Measurements from ENCODE around the gene PARPBP.
"Not testable (repeated sequence)": the region's sequence is repeated elsewhere in the genome, so short reads cannot be mapped to it uniquely, and the experiment has no call there.

The PARPBP gene, protein sequence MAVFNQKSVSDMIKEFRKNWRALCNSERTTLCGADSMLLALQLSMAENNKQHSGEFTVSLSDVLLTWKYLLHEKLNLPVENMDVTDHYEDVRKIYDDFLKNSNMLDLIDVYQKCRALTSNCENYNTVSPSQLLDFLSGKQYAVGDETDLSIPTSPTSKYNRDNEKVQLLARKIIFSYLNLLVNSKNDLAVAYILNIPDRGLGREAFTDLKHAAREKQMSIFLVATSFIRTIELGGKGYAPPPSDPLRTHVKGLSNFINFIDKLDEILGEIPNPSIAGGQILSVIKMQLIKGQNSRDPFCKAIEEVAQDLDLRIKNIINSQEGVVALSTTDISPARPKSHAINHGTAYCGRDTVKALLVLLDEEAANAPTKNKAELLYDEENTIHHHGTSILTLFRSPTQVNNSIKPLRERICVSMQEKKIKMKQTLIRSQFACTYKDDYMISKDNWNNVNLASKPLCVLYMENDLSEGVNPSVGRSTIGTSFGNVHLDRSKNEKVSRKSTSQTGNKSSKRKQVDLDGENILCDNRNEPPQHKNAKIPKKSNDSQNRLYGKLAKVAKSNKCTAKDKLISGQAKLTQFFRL

DNA sequence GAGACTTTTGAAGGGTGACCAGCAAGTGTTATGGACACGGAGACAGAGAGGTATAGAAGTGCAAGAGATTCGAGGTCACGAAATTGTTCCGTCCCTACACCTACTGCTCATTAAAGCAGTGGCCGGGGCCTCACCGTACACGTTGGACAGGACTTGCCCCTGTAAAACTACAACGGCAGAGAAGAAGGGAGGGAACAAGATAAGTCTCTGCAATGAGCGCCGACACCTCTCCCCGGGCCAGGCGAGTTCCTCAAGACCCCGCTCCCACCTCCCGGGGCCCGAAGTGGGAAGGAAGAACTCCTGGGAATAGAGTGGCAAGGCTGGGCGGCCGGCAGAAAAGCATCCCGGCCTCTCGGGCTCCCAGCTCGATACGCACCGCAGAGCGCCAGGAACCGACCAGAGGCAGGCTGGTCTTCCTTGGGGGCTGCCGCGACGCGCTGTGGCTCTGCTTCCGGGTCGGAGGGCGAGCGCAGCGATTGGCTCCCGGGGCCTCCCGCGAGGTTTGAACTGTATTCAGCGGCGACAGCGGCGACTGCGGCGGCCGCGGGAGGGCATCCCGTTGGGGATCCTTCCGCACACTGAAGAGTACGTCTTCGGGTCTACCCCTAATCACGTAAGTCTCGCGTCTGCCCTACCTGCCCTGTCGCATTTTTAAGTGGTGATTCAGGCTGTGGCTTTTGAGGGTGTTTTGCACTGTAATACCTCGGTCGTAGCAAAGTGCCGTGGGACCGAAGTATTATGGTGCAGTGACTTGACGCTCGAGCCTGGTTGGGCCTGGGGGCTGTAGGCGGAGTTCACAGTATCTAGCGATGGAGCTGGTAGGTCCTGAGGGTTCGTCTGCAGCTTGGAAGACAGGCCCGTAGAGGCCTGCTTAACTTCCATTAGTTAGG is at the start of gene PARPBP, which contains the start of gene NUP37:
PARPBP (plus strand) TSS at position 510 of the 890 bp plus-strand sequence. CDS start 3,706 bp downstream, outside the sequence.
NUP37 (minus strand) TSS at position 441 of the 890 bp plus-strand sequence. CDS start 1,596 bp downstream, outside the sequence.
- DNase-seq, result peak; percentile 88 to 90

DNA sequence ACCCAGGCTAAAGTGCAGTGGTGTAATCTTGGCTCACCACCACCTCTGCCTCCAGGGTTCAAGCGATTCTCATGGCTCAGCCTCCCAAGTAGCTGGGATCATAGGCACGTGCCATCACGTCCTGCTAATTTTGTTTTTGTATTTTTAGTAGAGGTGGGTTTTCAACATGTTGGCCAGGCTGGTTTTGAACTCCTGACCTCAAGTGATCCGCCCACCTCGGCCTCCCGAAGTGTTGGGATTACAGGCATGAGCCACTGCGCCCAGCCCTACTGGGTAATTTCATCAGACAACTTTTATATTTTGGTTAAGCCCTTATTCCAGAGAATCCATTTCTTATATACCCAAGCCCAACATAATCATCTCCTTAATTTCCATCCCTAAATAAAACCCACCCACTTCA is 47.9 kb upstream of the PARPBP start:
- not testable (repeated sequence) for DNase-seq

DNA sequence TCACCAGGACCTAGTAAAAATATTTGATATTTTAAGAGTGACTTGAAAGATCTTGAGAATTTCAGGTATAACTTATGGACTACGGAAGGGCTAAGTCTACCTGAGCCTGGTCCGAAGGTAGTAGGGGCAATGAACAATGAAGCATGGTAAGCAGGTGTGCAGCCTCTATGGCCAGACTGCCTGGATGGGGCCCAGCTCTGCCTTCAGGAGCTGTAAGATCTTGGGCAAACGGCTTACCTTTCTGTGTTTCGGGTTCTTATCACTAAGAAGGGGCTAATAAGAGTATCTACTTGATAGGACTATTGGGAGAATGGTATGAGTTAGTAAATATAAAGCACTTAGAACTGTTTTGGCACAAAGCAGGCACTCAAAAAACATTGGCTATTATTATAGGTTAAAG is 39.1 kb upstream of the PARPBP start:
- no peak for DNase-seq

DNA sequence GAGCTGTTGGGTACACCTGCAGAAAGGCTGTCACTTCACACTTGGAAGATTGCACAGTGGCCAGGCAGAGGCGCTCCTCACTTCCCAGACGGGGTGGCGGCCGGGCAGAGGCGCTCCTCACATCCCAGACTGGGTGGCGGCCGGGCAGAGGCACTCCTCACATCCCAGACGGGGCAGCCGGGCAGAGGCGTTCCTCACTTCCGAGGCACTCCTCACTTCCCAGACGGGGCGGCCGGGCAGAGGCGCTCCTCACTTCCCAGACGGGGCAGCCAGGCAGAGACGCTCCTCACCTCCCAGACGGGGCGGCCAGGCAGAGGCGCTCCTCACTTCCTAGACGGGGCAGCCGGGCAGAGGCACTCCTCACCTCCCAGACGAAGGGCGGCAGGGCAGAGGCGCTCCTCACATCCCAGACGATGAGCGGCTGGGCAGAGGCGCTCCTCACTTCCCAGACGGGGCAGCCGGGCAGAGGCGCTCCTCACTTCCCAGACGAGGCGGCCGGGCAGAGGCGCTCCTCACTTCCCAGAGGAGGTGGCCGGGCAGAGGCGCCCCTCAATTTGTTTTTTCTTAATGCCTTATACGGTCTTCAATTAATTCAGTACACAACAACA is 30.7 kb upstream of the PARPBP start:
- DNase-seq, result not testable (repeated sequence)

GRCh38 chr12:102093319-102093718 is 26.7 kb upstream of the PARPBP start:
- DNase-seq, result no peak

- peak in 1 of 2 experiments; percentile 37 for DNase-seq
These were observed 24.2 kb upstream of the PARPBP start for GRCh38 chr12:102095677-102096263.

- DNase-seq, result no peak
These were observed 23.1 kb upstream of the PARPBP start for GRCh38 chr12:102096855-102097254.

GRCh38 chr12:102106905-102107304 is 13.1 kb upstream of the PARPBP start:
- DNase-seq, result no peak

DNA sequence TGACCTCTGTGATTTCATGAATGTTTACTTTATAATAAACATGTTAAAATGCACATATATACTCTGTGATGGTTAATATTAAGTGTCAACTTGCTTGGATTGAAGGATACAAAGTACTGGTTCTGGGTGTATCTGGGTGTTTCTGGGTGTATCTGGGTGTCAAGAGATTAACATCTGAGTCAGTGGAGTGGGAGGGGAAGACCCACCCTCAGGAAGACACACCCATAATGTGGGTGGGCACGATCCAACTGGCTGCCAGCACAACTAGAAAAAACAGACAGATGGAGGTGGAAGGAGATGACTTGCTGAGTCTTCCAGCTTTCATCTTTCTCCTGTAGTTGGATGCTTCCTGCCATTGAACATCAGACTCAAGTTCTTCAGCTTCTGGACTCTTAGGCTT is 12.0 kb upstream of the PARPBP start:
- no peak for DNase-seq

DNA sequence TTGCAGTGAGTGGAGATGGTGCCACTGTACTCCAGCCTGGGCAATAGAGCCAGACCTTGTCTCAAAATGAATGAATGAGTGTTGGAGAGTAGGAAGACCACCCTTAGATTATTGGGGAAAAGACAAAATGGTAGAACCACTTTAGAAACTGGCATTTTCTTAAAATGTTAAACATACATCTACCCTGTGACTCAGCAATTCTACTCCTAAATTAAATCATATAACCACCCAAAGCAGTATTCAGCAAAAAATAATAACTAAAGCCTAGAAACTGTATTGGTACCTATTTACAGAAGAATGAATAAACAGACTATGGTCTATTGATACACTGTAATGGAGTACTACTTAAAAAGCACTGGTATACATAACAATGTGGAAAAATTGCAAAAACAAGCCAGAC is 9.2 kb upstream of the PARPBP start:
- no peak for DNase-seq

DNA sequence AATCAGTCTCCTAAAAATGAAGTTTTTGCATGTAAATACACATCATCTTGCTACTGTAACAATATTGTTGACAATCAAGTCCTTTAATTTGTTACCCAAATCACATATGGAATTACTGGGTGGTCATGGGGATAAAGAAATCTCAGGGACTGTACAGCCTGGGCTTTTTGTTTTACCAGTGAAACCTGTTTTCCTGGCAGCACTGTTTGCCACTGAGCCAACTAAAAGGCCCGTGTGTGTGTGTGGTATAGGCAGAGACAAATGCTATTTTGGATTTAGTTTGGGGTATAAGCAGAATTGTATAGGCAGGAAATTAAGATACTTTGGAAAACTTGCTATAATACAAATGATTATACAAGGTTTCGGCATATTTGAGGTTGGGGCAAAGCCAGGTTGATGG is 5.8 kb upstream of the PARPBP start:
- no peak for DNase-seq

- DNase-seq, result no peak
These were observed 3.6 kb upstream of the PARPBP start for GRCh38 chr12:102116392-102116791.

DNA sequence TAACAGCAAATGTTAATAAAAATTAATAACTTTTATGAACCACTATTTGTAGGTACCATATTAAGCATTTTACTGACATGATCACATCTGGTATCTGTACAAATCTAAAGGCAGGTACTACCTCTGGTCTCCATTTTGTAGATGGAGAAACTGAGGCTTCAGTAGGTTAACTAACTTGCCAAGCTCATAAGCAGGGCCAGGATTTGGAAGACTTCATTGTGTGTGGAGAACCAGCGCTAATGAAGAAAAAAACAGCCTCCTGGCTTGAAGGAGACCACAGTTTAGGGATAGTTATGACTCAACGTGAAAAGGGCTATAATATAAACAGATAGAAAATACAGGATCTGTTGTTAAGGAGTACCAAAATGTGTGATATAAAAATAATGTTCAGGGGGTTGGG is 1.1 kb upstream of the PARPBP start:
- DNase-seq, result no peak

DNA sequence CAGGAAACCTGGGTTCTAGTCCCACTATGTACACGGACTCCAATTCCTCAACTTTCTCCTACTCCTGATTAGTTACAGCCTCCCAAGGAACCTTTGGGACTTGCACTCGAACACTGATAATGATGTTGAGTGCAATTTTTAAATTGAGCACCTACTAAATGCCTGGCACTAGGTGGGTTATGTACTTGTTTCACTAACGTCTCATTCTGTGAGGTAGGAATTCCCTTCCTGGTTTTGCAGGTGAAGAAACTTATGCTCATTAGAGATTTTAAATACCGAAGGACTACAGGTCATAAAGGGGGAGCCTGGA is 536 bp downstream of the PARPBP start:
- DNase-seq, result no peak

DNA sequence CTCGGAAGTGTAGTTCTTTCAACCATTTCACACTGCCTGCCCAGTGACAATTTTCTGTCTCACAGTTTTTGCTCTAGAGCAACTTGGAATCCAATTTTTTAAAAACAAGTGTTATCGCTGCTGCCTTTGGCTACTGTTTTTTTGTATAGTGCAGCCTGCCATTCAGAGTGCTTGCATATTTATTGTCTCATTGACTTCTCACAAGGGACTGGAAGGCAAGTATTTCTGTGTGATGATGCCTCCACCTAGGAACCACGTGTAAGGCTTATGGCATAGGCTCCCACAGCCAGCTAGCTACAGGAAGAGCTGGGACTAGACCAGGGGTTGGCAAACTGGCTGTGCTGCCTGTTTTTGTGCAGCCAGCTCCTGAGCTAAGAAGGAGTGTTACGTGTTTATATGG is 903 bp downstream of the PARPBP start:
- peak in 1 of 2 experiments; percentile 9 for DNase-seq

DNA sequence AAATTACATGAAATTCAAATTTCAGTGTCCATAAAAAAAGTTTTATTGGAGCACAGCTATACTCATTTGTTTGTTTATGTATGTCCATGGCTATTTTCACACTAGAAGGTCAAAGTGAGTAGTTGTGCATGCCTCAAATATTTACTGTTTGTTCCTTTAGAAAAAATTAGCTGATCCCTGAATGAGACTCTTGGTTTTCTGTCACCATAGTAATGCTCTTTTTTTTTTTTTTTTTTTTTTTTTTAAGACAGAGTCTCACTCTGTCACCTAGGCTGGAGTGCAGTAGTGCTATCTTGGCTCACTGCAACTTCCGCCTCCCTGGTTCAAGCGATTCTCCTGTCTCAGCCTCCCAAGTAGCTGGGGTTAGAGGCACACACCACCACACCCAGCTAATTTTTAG is 1.3 kb downstream of the PARPBP start:
- DNase-seq, result not testable (repeated sequence)

GRCh38 chr12:102130720-102131119 is 10.7 kb downstream of the PARPBP start:
- not testable (repeated sequence) for DNase-seq

DNA sequence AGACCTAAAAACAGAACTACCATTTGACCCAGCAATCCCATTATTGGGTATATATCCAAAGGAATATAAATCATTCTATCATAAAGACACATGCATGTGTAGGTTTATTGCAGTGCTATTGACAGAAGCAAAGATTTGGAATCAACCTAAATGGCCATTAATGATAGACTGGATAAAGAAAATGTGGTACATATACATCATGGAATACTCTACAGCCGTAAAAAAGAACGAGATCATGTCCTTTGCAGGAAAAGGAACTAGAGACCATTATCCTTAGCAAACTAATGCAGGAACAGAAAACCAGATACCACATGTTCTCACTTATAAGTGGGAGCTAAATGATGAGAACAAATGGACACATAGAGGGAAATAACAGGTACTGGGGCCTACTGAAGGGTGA is 11.5 kb downstream of the PARPBP start:
- not testable (repeated sequence) for DNase-seq

DNA sequence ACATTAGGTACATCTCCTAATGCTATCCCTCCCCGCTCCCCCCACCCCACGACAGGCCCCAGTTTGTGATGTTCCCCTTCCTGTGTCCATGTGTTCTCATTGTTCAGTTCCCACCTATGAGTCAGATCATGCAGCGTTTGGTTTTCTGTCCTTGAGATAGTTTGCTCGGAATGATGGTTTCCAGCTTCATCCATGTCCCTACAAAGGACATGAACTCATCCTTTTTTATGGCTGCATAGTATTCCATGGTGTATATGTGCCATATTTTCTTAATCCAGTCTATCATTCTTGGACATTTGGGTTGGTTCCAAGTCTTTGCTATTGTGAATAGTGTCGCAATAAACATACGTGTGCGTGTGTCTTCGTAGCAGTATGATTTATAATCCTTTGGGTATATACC is 17.6 kb downstream of the PARPBP start:
- DNase-seq, result not testable (repeated sequence)

DNA sequence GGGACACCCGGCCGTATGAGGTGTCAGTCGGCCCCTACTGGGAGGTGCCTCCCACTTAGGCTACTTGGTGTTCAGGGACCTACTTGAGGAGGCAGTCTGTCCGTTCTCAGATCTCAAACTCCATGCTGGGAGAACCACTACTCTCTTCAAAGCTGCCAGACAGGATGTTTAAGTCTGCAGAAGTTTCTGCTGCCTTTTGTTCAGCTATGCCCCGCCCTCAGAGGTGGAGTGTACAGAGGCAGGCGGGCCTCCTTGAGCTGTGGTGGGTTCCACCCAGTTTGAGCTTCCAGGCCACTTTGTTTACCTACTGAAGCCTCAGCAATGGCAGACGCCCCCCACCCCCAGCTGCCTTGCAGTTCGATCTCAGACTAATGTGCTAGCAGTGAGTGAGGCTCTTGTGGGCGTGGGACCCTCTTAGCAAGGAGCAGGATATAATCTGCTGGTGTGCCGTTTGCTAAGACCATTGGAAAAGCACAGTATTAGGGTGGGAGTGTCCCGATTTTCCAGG is 22.9 kb downstream of the PARPBP start:
- not testable (repeated sequence) for DNase-seq

GRCh38 chr12:102144221-102144620 is 24.2 kb downstream of the PARPBP start:
- no peak for DNase-seq

- not testable (repeated sequence) for DNase-seq
These were observed 27.1 kb downstream of the PARPBP start for GRCh38 chr12:102147062-102147587.

All from SHP77 (cell line).